ENCODE results near the gene MEG3. TPM values are rescaled to one million over a fixed set of nuclear protein-coding genes. Genes with fewer than 3 reads are reported as not detected.

Gene MEG3
- total and polyA plus RNA-seq, 9 of the 15 experiments (the other 6 are each of a cell fraction or from before 2014, with no cell fraction given): 0.10 to 5.3 (median 1.0) TPM; not detected in 1

- TF ChIP-seq JUND (IDR thresholded peaks at IDR 0.05; ENCODE audit: borderline replicate concordance, low read depth, low read length) (peak; percentile 32; the same call in 1 of the 2 replicates), JUND (tag; IDR thresholded peaks at IDR 0.05; ENCODE audit: borderline replicate concordance, low read depth, low read length) (peak; percentile 37; the same call in 1 of the 3 replicates), ZFX (CRISPR knock-in tag; IDR thresholded peaks at IDR 0.05) (peak; percentile 26; the same call in 1 of the 2 replicates), RCOR1 (IDR thresholded peaks at IDR 0.05; ENCODE audit: borderline replicate concordance in 1 of 2, low read depth in 2 of 2, low read length in 2 of 2) (no peak), CGGBP1 (CRISPR knock-in tag; IDR thresholded peaks at IDR 0.05) (no peak), DDX20 (tag; IDR thresholded peaks at IDR 0.05; ENCODE audit: low read depth) (no peak), ZNF143 (CRISPR knock-in tag; IDR thresholded peaks at IDR 0.05) (no peak), DEAF1 (CRISPR knock-in tag; IDR thresholded peaks at IDR 0.05) (no peak), MCM2 (IDR thresholded peaks at IDR 0.05; ENCODE audit: low read depth) (no peak), COPS2 (conservative IDR thresholded peaks at IDR 0.05) (no peak), ZNF584 (CRISPR knock-in tag; IDR thresholded peaks at IDR 0.05; ENCODE audit: low read depth) (0 out of 2 replicates have a peak, but pooled peaks have one; percentile 48), KDM1A (IDR thresholded peaks at IDR 0.05) (no peak), SRSF1 (IDR thresholded peaks at IDR 0.05; ENCODE audit: low read depth, low read length) (no peak), MTF1 (CRISPR knock-in tag; IDR thresholded peaks at IDR 0.05; ENCODE audit: borderline replicate concordance) (no peak), ZNF79 (CRISPR knock-in tag; IDR thresholded peaks at IDR 0.05; ENCODE audit: low read depth) (no peak), BRD4 (IDR thresholded peaks at IDR 0.05) (no peak), ATF3 (IDR thresholded peaks at IDR 0.05) (peak; percentile 84), ATF3 (CRISPR knock-in tag; conservative IDR thresholded peaks at IDR 0.05) (no peak), PCBP2 (IDR thresholded peaks at IDR 0.05; ENCODE audit: low read depth, low read length, poor library complexity, severe bottlenecking) (no peak), NRF1 (conservative IDR thresholded peaks at IDR 0.05 in 1 of 2, IDR thresholded peaks at IDR 0.05 in 1 of 2) (no peak), SREBF2 (CRISPR knock-in tag; IDR thresholded peaks at IDR 0.05) (no peak)
Measured at GRCh38 chr14:100788942-100789341, 37.0 kb upstream of the MEG3 start (continued).

Measured in K562 (cell line).